Activated B cell treated with CpG ODN at 0.5 μM for 24 hours (primary cell): ENCODE data around the gene LANCL3. TPM values are rescaled to one million over a fixed set of nuclear protein-coding genes. Genes with fewer than 3 reads are reported as not detected.
"Not testable (repeated sequence)": the region's sequence is repeated elsewhere in the genome, so short reads cannot be mapped to it uniquely, and the experiment has no call there.

ENCODE experiments used
- ATAC-seq: fragments of 200-7000 bp; cut with Tn5 transposase; one replicate; pipeline ENCODE4 v1.10.0; 2021; ENCODE audit warnings: low read depth, mild to moderate bottlenecking, moderate library complexity
- CTCF ChIA-PET: fragments of 350-600 bp; sonication (Branson Sonifier 250); formaldehyde crosslinking; loops from one replicate; lab custom pipeline; 2021; ENCODE audit warnings: antibody characterized with exemption; lab: Charles Lee
- POLR2A ChIA-PET: fragments of 350-600 bp; sonication (Branson Sonifier 250); formaldehyde crosslinking; loops from one replicate; lab custom pipeline; 2021; ENCODE audit warnings: antibody characterized with exemption; lab: Charles Lee
- DNase-seq: peaks from one replicate; pipeline ENCODE4 v3.0.0; 2022
- H3K27ac Mint-ChIP-seq: one replicate; pipeline ENCODE4 v1.8.0; 2020; ENCODE audit warnings: mixed read lengths
- H3K27me3 Mint-ChIP-seq: one replicate; pipeline ENCODE4 v1.8.0; 2021; ENCODE audit warnings: mixed read lengths
- H3K36me3 Mint-ChIP-seq: one replicate; pipeline ENCODE4 v1.8.0; 2021; ENCODE audit warnings: low read depth, mixed read lengths
- H3K4me1 Mint-ChIP-seq: one replicate; pipeline ENCODE4 v1.8.0; 2021; ENCODE audit warnings: mixed read lengths
- H3K4me3 Mint-ChIP-seq: one replicate; pipeline ENCODE4 v1.8.0; 2020; ENCODE audit warnings: mild to moderate bottlenecking, mixed read lengths
- H3K9me3 Mint-ChIP-seq: one replicate; pipeline ENCODE4 v1.8.0; 2020; ENCODE audit warnings: mixed read lengths
- CTCF ChIP-seq: fragments of 200-600 bp; IDR thresholded peaks from one replicate; pipeline ENCODE4 v1.8.0; 2022; ENCODE audit warnings: antibody characterized with exemption, mild to moderate bottlenecking
- intact Hi-C: fragments of 100-400 bp; cut with micrococcal nuclease; formaldehyde crosslinking; loops from one replicate; pipeline ENCODE4 v1.15.1; 2024
- total RNA-seq: library from RNA; stranded (reverse); gene quantifications from 2 replicates; pipeline ENCODE4 v1.2.3, GENCODE V29; 2022

LANCL3 gene
- total RNA-seq, result 0.09 and 0.12 TPM in 2 replicates

GRCh38 chrX:37571426-37572107, at the start of gene LANCL3:
Gene LANCL3, plus strand, starts transcription at chrX:37571661. Its CDS starts 210 bp downstream, at chrX:37571871.
- H3K9me3 Mint-ChIP-seq, ATAC-seq, H3K4me1 Mint-ChIP-seq, DNase-seq, intact Hi-C loops, POLR2A ChIA-PET, H3K27ac Mint-ChIP-seq, CTCF ChIA-PET, H3K36me3 Mint-ChIP-seq: not testable (repeated sequence)
- Mint-ChIP-seq H3K27me3 (peaks cover 11% of the 10 kb centered on the region), H3K4me3 (peak within 1 kb of the TSS; percentile 73)

GRCh38 chrX:37523673-37524072, 47.8 kb upstream of the LANCL3 start:
- POLR2A ChIA-PET, H3K36me3 Mint-ChIP-seq, H3K27ac Mint-ChIP-seq, H3K27me3 Mint-ChIP-seq, intact Hi-C loops, H3K4me3 Mint-ChIP-seq, CTCF ChIA-PET, H3K9me3 Mint-ChIP-seq, DNase-seq, H3K4me1 Mint-ChIP-seq, ATAC-seq: not testable (repeated sequence)

GRCh38 chrX:37541991-37542390, 29.5 kb upstream of the LANCL3 start:
- intact Hi-C loops, result no loop called here
- no peak overlapping the region for H3K27ac Mint-ChIP-seq
- no peaks in the 10 kb centered on the region for H3K9me3 Mint-ChIP-seq
- no peak overlapping the region for H3K4me3 Mint-ChIP-seq
- ChIA-PET CTCF (no interaction called here), POLR2A (no interaction called here)
- DNase-seq, result no peak
- no peaks in the 10 kb centered on the region for H3K27me3 Mint-ChIP-seq
- no peak for TF ChIP-seq CTCF
- H3K36me3 Mint-ChIP-seq, result no peaks in the 10 kb centered on the region
- H3K4me1 Mint-ChIP-seq, result no peaks in the 10 kb centered on the region
- ATAC-seq, result no peak

- no peak overlapping the region for H3K4me3 Mint-ChIP-seq
- POLR2A ChIA-PET, result no interaction called here
- no peaks in the 10 kb centered on the region for H3K9me3 Mint-ChIP-seq
- no peaks in the 10 kb centered on the region for H3K4me1 Mint-ChIP-seq
- DNase-seq (no peak), ATAC-seq (no peak)
- H3K36me3 Mint-ChIP-seq, result no peaks in the 10 kb centered on the region
- intact Hi-C loops, result no loop called here
- TF ChIP-seq CTCF, result no peak
- no peak overlapping the region for H3K27ac Mint-ChIP-seq
- no peaks in the 10 kb centered on the region for H3K27me3 Mint-ChIP-seq
- CTCF ChIA-PET, result no interaction called here
Observed at GRCh38 chrX:37542791-37543190, 28.7 kb upstream of the LANCL3 start.

GRCh38 chrX:37543324-37543723, 28.1 kb upstream of the LANCL3 start:
- Mint-ChIP-seq H3K27me3 (no peaks in the 10 kb centered on the region), H3K27ac (no peak overlapping the region), H3K4me1 (no peaks in the 10 kb centered on the region), H3K4me3 (no peak overlapping the region), H3K9me3 (no peaks in the 10 kb centered on the region), H3K36me3 (no peaks in the 10 kb centered on the region)
- ChIA-PET CTCF (no interaction called here), POLR2A (no interaction called here)
- no peak for ATAC-seq
- DNase-seq, result no peak
- intact Hi-C loops, result no loop called here
- TF ChIP-seq CTCF, result no peak

GRCh38 chrX:37544531-37544930, 26.9 kb upstream of the LANCL3 start:
- DNase-seq, H3K36me3 Mint-ChIP-seq, H3K9me3 Mint-ChIP-seq, H3K4me1 Mint-ChIP-seq, POLR2A ChIA-PET, H3K27ac Mint-ChIP-seq, intact Hi-C loops, H3K27me3 Mint-ChIP-seq, ATAC-seq, CTCF ChIA-PET, H3K4me3 Mint-ChIP-seq: not testable (repeated sequence)
